ENCODE data around the gene HUNK.

GRCh38 chr21:31887391-31887841 lies 14.6 kb downstream of the HUNK start:
- TF ChIP-seq CTCF (conservative IDR thresholded peaks at IDR 0.05) = no peak
- TF ChIP-seq ZFX (IDR thresholded peaks at IDR 0.05) = no peak

All from C4-2B (cell line).